ENCODE data around the gene RXRA. TPM values are rescaled to one million over a fixed set of nuclear protein-coding genes. Genes with fewer than 3 reads are reported as not detected.

RXRA gene
- total and polyA plus RNA-seq, 9 donors, result 12.4 to 82.2 (median 70.6) TPM

DNA sequence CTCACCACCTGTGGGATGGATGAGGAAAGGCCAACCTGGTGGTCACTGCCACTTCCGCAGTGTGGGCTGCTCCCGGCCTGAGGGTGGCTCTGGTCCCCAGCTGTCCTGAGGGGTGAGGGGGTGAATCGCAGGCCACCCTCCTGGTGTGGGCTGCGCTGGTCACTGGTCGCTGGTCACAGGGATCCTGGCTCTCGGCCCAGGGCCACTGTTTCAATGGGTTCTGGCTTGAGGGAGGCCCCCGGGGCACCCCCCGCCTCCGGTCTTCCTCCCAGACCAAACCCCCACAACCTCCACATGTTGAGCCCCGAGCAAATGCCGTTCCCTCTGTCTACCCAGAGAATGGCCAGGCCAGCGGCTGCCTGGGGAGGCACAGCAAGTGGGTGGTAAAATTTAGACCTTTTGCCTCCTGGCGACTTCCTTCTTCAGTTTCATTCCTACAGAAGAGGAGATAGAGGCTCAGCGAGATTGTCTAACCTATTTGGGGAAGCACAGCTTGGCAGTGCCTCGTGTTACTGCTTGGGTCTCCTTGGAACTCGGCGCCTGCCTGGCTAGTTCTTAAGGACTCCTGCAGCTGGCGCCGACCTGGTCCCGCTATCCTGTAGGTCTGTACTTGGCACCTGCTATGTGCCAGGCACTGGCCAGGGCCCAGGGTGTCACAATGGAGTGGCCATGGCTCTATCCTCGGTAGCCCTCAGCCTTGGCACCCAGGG, 48.2 kb downstream of the RXRA start:
- 75 to 82% (median 80%) methylated on average over 21 of the region's 21 CpGs for WGBS, 3 donors
- H3K27ac ChIP-seq, result peak overlapping the region; percentile 46 to 78
- DNase-seq, result no peak
- intact Hi-C loops (cut with DNase I), result loop anchor here in 1 of 4 donors (5.0 kb wide), 1 partner anchor 48 kb away; no protein-coding TSS in a partner anchor
- H3K4me3 ChIP-seq, result no peak overlapping the region
- H3K9me3 ChIP-seq, result no peaks in the 10 kb centered on the region
- no peaks in the 10 kb centered on the region for H3K27me3 ChIP-seq
- peaks cover 72% of the 10 kb centered on the region for H3K4me1 ChIP-seq (ENCODE audit: insufficient read depth)
- H3K36me3 ChIP-seq, result no peaks in the 10 kb centered on the region
- TF ChIP-seq POLR2A (IDR thresholded peaks at IDR 0.05) (no peak), EP300 (IDR thresholded peaks at IDR 0.05) (no peak)
- TF ChIP-seq, protein P1, sequence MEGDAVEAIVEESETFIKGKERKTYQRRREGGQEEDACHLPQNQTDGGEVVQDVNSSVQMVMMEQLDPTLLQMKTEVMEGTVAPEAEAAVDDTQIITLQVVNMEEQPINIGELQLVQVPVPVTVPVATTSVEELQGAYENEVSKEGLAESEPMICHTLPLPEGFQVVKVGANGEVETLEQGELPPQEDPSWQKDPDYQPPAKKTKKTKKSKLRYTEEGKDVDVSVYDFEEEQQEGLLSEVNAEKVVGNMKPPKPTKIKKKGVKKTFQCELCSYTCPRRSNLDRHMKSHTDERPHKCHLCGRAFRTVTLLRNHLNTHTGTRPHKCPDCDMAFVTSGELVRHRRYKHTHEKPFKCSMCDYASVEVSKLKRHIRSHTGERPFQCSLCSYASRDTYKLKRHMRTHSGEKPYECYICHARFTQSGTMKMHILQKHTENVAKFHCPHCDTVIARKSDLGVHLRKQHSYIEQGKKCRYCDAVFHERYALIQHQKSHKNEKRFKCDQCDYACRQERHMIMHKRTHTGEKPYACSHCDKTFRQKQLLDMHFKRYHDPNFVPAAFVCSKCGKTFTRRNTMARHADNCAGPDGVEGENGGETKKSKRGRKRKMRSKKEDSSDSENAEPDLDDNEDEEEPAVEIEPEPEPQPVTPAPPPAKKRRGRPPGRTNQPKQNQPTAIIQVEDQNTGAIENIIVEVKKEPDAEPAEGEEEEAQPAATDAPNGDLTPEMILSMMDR (IDR thresholded peaks at IDR 0.05), result no peak

DNA sequence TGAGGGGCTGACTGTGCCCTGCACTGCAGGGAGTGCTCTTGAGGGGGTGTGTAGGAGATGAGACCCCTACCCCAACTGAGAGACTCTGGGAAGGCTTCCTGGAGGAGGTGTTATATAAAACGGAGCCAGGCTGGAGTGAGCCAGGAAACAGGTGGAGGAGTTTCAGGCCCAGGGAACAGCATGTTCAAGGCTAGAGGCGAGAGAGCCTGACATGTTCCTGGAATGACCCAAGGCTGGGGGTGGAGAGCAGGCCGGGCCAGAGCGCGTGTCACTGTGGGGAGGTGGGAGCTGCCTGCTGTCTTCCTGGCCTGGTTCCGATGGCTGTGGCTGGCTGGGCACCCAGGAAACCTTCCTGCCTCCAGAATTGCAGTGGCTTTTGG, 48.7 kb downstream of the RXRA start:
- Histone ChIP-seq H3K27ac (peak overlapping the region; percentile 46 to 78), H3K4me3 (peak overlapping the region; percentile 21), H3K36me3 (no peaks in the 10 kb centered on the region), H3K9me3 (no peaks in the 10 kb centered on the region), H3K27me3 (no peaks in the 10 kb centered on the region), H3K4me1 (ENCODE audit: insufficient read depth) (peaks cover 71% of the 10 kb centered on the region)
- DNase-seq, result peak in 4 of 5 donors; percentile 71 to 83 (median 76)
- TF ChIP-seq, protein P1 (IDR thresholded peaks at IDR 0.05), result no peak
- peak; percentile 78 for TF ChIP-seq EP300 (IDR thresholded peaks at IDR 0.05)
- intact Hi-C loops (cut with DNase I), result loop anchor here in 1 of 4 donors (5.0 kb wide), 1 partner anchor 47 kb away; no protein-coding TSS in a partner anchor
- WGBS, 3 donors, result 5 to 12% (median 10%) methylated on average over 6 of the region's 6 CpGs

DNA sequence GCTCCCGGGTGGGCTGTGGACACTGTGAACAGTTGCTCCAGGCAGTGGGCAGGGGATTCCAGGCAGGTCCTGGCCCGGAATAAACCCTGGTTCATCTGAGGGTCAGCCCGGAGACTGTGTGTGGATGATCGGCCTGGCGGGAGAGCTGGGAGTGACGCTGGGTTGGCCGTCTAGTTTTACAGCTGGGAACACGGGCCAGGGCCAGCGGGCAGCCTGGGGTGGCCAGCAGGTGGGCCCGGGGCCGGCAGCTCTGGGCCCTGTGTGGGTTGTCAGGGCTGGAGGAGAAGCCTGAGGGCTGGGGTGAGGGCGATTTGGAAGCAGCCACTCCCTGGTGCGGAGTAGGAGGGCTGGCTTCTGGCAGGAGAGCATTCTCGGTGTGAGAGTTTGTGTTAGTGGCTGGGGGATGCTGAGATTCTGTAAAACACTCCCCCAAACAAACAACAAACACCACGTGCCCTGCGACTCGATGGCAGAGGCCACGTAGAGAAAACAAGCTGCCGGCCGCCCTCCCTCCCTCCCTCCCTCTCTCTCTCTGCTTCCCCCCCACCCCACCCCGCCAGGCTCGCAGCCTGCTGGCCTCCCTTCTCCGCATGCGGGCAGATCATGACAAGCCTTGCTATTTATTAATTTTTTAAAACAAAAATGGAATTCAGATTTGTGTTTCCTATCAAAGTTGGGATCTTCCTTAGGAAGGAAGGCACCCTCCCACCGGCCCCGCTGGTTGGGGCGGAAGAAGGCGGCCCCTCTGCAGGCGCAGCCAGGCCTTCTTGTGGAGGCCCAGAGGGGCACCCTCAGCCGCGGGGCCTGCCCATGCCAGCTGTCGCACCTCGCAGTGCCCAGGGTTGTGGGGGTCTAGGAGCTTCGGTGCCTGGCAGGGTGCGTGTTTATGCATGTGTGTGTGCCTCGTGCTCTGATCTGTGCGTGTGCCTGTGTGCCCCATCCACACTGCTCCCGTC, 49.5 kb downstream of the RXRA start:
- 14 to 26% (median 16%) methylated on average over 37 to 38 of the region's 38 CpGs for WGBS, 3 donors
- Histone ChIP-seq H3K4me1 (ENCODE audit: insufficient read depth) (peaks cover 70% of the 10 kb centered on the region), H3K36me3 (no peaks in the 10 kb centered on the region), H3K4me3 (peak overlapping the region; percentile 21), H3K27ac (peak overlapping the region; percentile 46 to 78), H3K9me3 (no peaks in the 10 kb centered on the region), H3K27me3 (no peaks in the 10 kb centered on the region)
- DNase-seq, result peak; percentile 68 to 86 (median 74)
- TF ChIP-seq, protein P1 (IDR thresholded peaks at IDR 0.05), result no peak
- no peak for TF ChIP-seq EP300 (IDR thresholded peaks at IDR 0.05)
- TF ChIP-seq POLR2A (IDR thresholded peaks at IDR 0.05), result no peak
- intact Hi-C loops (cut with DNase I), result loop anchor here in 1 of 4 donors (5.0 kb wide), 1 partner anchor 47 kb away; no protein-coding TSS in a partner anchor

DNA sequence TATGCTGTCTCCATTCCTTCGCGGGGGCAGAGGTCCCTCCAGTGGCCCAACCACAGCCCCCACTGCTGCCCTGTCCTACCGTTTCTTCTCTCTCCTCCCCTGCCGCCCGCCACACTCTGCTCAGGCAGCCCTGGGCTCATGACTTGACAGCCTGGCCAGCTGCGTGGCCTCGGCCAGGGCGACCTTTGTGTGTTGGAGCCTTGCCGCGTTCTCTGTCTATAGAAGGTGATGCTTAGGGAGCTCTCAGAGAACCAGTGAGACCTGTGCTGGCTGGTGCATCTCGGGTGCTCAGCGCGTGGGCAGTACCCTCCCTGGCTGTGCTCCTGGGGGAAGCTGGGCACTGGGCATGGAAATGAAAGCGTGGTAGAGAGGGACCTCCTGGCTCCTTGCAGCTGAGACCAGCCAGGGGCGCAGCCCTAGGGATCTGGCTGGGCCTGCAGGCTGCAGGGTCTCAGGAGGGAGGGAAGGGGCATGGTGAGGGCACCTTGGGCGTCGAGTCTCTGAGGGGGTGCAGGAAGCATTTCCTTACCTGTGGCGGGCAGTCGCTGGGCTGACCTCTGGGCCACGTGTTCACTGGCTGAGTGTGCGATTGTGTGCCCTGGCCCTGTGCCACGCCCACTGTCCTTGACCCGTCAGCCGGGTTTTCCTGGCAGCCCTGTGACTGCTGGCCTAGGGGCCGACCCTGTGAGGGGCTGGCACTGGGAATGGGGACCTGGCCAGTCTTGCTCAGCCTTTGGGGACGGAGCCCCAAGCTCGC, 50.3 kb downstream of the RXRA start:
- peak in 3 of 5 donors; percentile 61 to 66 (median 61) for DNase-seq
- peaks cover 64% of the 10 kb centered on the region for H3K4me1 ChIP-seq (ENCODE audit: insufficient read depth)
- no peak overlapping the region for H3K4me3 ChIP-seq
- intact Hi-C loops (cut with DNase I), result loop anchor here in 1 of 4 donors (5.0 kb wide), 1 partner anchor 46 kb away; no protein-coding TSS in a partner anchor
- no peaks in the 10 kb centered on the region for H3K9me3 ChIP-seq
- no peaks in the 10 kb centered on the region for H3K36me3 ChIP-seq
- 53 to 55% (median 54%) methylated on average over 25 to 27 of the region's 27 CpGs for WGBS, 3 donors
- no peak for TF ChIP-seq POLR2A (IDR thresholded peaks at IDR 0.05)
- TF ChIP-seq EP300 (IDR thresholded peaks at IDR 0.05), result no peak
- TF ChIP-seq, protein P1 (IDR thresholded peaks at IDR 0.05), result no peak
- peak overlapping the region in 1 of 2 donors; percentile 78 for H3K27ac ChIP-seq
- no peaks in the 10 kb centered on the region for H3K27me3 ChIP-seq
